GM12874 (cell line): ENCODE measurements around the gene ZC3H7A.

Source experiments
- TF ChIP-seq, protein P1 (sequence below): IDR thresholded peaks from 2 replicates; pipeline ENCODE4 v1.5.1; 2011; ENCODE audit warnings: low read depth, mild to moderate bottlenecking, control low read depth, low read length, moderate library complexity; ENCODE audit not compliant: insufficient read depth

Gene ZC3H7A

DNA sequence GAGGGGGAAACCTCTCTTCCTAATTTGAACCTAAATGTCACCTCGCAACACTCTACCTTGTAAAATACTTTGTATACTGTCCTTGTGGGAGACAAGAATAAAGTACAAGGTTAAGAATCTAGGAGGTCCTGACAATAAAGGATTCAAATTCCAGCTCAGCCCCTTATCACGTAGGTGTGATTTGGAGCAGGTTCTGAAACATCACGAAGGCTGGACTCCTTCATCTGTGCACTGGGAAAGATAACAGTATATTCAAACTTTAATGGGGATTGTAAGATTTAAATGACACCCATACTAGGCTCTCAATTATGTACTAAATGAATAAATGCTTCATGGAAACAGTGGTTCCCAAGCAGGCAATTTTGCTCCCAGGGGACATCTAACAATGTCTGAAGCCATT, 56.5 kb downstream of the ZC3H7A start:
- TF ChIP-seq, protein P1, sequence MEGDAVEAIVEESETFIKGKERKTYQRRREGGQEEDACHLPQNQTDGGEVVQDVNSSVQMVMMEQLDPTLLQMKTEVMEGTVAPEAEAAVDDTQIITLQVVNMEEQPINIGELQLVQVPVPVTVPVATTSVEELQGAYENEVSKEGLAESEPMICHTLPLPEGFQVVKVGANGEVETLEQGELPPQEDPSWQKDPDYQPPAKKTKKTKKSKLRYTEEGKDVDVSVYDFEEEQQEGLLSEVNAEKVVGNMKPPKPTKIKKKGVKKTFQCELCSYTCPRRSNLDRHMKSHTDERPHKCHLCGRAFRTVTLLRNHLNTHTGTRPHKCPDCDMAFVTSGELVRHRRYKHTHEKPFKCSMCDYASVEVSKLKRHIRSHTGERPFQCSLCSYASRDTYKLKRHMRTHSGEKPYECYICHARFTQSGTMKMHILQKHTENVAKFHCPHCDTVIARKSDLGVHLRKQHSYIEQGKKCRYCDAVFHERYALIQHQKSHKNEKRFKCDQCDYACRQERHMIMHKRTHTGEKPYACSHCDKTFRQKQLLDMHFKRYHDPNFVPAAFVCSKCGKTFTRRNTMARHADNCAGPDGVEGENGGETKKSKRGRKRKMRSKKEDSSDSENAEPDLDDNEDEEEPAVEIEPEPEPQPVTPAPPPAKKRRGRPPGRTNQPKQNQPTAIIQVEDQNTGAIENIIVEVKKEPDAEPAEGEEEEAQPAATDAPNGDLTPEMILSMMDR, result no peak

GRCh38 chr16:11738742-11739544, 58.1 kb downstream of the ZC3H7A start:
- TF ChIP-seq, protein P1, result no peak

- TF ChIP-seq, protein P1, result no peak
Measured at GRCh38 chr16:11737713-11738112, 59.3 kb downstream of the ZC3H7A start.

GRCh38 chr16:11736903-11737302, 60.2 kb downstream of the ZC3H7A start:
- TF ChIP-seq, protein P1, result no peak

DNA sequence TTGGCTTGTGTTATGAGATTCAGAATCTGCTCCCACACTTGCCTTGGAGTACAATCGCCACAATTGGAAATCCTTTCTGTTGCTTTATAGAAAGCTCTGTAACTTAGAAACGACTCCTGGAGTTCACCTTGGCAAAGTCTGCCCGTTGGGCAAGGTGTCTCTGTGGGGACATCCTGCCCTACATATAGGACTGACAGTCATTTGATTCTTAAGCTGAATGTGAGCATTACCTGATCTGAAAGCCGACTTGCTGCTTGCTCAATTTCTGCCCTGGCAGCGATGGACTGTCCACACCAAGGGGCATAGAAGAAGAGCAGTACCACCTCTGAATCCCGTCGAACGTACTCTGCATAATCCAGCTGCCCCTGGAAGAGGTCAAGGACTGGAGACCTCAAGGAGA, 61.3 kb downstream of the ZC3H7A start:
- TF ChIP-seq, protein P1, result no peak

GRCh38 chr16:11734653-11735043, 62.4 kb downstream of the ZC3H7A start:
- TF ChIP-seq, protein P1, result no peak

GRCh38 chr16:11734025-11734652, 62.9 kb downstream of the ZC3H7A start:
- TF ChIP-seq, protein P1, result no peak
